ENCODE measurements around the gene PRG2. TPM values are rescaled to one million over a fixed set of nuclear protein-coding genes. Genes with fewer than 3 reads are reported as not detected.

The PRG2 gene
- total and polyA plus RNA-seq, 9 of the 15 experiments (the other 6 are each of a cell fraction or from before 2014, with no cell fraction given), result 1.8 to 78.0 (median 26.6) TPM

- TF ChIP-seq ARID2 (IDR thresholded peaks at IDR 0.05) (no peak), E2F5 (CRISPR knock-in tag; IDR thresholded peaks at IDR 0.05) (no peak), FOXK1 (CRISPR knock-in tag; IDR thresholded peaks at IDR 0.05; ENCODE audit: borderline replicate concordance) (no peak), ZNF766 (CRISPR knock-in tag; conservative IDR thresholded peaks at IDR 0.05) (no peak), POLR3G (IDR thresholded peaks at IDR 0.05; ENCODE audit: extremely low read depth, insufficient read length, insufficient replicate concordance) (no peak), DEAF1 (CRISPR knock-in tag; IDR thresholded peaks at IDR 0.05) (peak; percentile 9; the same call in 1 of the 2 replicates), ZFP30 (CRISPR knock-in tag; IDR thresholded peaks at IDR 0.05; ENCODE audit: borderline replicate concordance) (no peak), CTBP1 (IDR thresholded peaks at IDR 0.05; ENCODE audit: borderline replicate concordance) (peak; percentile 88), HNRNPUL1 (IDR thresholded peaks at IDR 0.05; ENCODE audit: low read length) (no peak), ILK (tag; IDR thresholded peaks at IDR 0.05; ENCODE audit: borderline replicate concordance, low read depth) (no peak), SPI1 (IDR thresholded peaks at IDR 0.05; ENCODE audit: borderline replicate concordance, low read depth, low read length) (no peak), ZNF436 (CRISPR knock-in tag; IDR thresholded peaks at IDR 0.05) (no peak)
- TF ChIP-seq, protein P1, sequence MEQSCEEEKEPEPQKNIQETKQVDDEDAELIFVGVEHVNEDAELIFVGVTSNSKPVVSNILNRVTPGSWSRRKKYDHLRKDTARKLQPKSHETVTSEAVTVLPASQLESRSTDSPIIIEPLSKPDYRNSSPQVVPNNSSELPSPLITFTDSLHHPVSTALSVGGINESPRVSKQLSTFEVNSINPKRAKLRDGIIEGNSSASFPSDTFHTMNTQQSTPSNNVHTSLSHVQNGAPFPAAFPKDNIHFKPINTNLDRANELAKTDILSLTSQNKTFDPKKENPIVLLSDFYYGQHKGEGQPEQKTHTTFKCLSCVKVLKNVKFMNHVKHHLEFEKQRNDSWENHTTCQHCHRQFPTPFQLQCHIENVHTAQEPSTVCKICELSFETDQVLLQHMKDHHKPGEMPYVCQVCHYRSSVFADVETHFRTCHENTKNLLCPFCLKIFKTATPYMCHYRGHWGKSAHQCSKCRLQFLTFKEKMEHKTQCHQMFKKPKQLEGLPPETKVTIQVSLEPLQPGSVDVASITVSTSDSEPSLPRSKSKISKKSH (CRISPR knock-in tag; IDR thresholded peaks at IDR 0.05), result no peak
- TF ChIP-seq, protein P2, sequence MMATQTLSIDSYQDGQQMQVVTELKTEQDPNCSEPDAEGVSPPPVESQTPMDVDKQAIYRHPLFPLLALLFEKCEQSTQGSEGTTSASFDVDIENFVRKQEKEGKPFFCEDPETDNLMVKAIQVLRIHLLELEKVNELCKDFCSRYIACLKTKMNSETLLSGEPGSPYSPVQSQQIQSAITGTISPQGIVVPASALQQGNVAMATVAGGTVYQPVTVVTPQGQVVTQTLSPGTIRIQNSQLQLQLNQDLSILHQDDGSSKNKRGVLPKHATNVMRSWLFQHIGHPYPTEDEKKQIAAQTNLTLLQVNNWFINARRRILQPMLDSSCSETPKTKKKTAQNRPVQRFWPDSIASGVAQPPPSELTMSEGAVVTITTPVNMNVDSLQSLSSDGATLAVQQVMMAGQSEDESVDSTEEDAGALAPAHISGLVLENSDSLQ (IDR thresholded peaks at IDR 0.05), result no peak; the same call in 1 of the 2 replicates
- TF ChIP-seq, protein P3, sequence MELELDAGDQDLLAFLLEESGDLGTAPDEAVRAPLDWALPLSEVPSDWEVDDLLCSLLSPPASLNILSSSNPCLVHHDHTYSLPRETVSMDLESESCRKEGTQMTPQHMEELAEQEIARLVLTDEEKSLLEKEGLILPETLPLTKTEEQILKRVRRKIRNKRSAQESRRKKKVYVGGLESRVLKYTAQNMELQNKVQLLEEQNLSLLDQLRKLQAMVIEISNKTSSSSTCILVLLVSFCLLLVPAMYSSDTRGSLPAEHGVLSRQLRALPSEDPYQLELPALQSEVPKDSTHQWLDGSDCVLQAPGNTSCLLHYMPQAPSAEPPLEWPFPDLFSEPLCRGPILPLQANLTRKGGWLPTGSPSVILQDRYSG (tag; conservative IDR thresholded peaks at IDR 0.05; ENCODE audit: low read depth), result no peak
- TF ChIP-seq, protein P4, sequence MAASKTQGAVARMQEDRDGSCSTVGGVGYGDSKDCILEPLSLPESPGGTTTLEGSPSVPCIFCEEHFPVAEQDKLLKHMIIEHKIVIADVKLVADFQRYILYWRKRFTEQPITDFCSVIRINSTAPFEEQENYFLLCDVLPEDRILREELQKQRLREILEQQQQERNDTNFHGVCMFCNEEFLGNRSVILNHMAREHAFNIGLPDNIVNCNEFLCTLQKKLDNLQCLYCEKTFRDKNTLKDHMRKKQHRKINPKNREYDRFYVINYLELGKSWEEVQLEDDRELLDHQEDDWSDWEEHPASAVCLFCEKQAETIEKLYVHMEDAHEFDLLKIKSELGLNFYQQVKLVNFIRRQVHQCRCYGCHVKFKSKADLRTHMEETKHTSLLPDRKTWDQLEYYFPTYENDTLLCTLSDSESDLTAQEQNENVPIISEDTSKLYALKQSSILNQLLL (CRISPR knock-in tag; IDR thresholded peaks at IDR 0.05; ENCODE audit: borderline replicate concordance), result no peak
These were observed 11.9 kb upstream of the PRG2 start (continued) for GRCh38 chr11:57402188-57403002.

Measured in K562 (cell line).